HepG2 (cell line): ENCODE data around the gene BCL2. TPM values are rescaled to one million over a fixed set of nuclear protein-coding genes. Genes with fewer than 3 reads are reported as not detected.

Source experiments
- ATAC-seq: fragments of 200-7000 bp; cut with Tn5 transposase; 3 replicates; pipeline ENCODE4 v1.9.1; 2020; ENCODE audit warnings: mild to moderate bottlenecking, moderate library complexity
- BruUV-seq: library from RNA; stranded (reverse); fragments of 400-500 nt; replicated peaks from 2 replicates; lab custom pipeline; 2021; lab: Mats Ljungman, UMichigan
- CTCF ChIA-PET: fragments of 300-600 bp; formaldehyde crosslinking; extraction: SDS; loops from one replicate; lab custom pipeline; 2021; ENCODE audit warnings: low total read pairs, inconsistent platforms, low intra/inter-chr PET ratio; lab: Yijun Ruan, JAX
- POLR2A ChIA-PET: fragments of 350-600 bp; sonication (Branson Sonifier 250); formaldehyde crosslinking; loops from one replicate; lab custom pipeline; 2020; ENCODE audit warnings: antibody characterized with exemption, inconsistent platforms; lab: Yijun Ruan, JAX
- DNase-seq: peaks from one replicate; pipeline ENCODE4 v3.0.0-alpha.2; 2015; ENCODE audit warnings: low spot score
- FAIRE-seq: peaks from 3 replicates; lab custom pipeline; 2011; peaks lifted over from hg19 to GRCh38; lab: Jason Lieb, UNC
- H2AFZ ChIP-seq: one replicate; pipeline ENCODE4 v1.6.1; 2011; ENCODE audit warnings: low read length, inconsistent platforms
- H3K27ac ChIP-seq: fragments of 300-600 bp; 3 replicates; pipeline ENCODE4 v1.8.0; 2011; ENCODE audit warnings: mixed run types, mild to moderate bottlenecking, mixed read lengths, low read length, inconsistent platforms; ENCODE audit not compliant: insufficient read depth; ENCODE audit errors: extremely low read length
- H3K27me3 ChIP-seq, 2 experiments: fragments of 200-600 bp in 1 of 2; 2 replicates in 1 of 2; 3 replicates in 1 of 2; pipeline versions ENCODE4 v1.6.0 to v1.8.0; 2011; ENCODE audit warnings: low read length in 2 of 2, mild to moderate bottlenecking in 2 of 2, moderate library complexity in 2 of 2, inconsistent platforms in 1 of 2; ENCODE audit not compliant: insufficient read depth in 2 of 2, control insufficient read depth in 1 of 2
- H3K36me3 ChIP-seq, 2 experiments: fragments of 200-600 bp in 1 of 2; replicated peaks in 1 of 2; 2 replicates in 1 of 2; 3 replicates in 1 of 2; pipeline versions ENCODE4 v1.5.1 to v1.8.0; 2011; ENCODE audit warnings: low read length in 2 of 2, inconsistent platforms in 1 of 2; ENCODE audit not compliant: insufficient read depth in 2 of 2, control insufficient read depth in 1 of 2
- H3K4me1 ChIP-seq: 2 replicates; pipeline ENCODE4 v1.5.1; 2012; ENCODE audit warnings: low read length, inconsistent platforms; ENCODE audit not compliant: insufficient read depth
- H3K4me2 ChIP-seq: 2 replicates; pipeline ENCODE4 v1.6.0; 2011; ENCODE audit warnings: low read depth, low read length, inconsistent platforms
- H3K4me3 ChIP-seq, 3 experiments: fragments of 200-600 bp in 1 of 3; sonication (generic), shearing (Covaris generic) in 1 of 3; replicated peaks in 1 of 3; 2 replicates each; pipeline ENCODE4 v1.5.1; 2011 to 2016; ENCODE audit warnings: low read length in 3 of 3, inconsistent platforms in 2 of 3, low read depth in 2 of 3, mild to moderate bottlenecking in 2 of 3, control low read depth in 1 of 3, mixed read lengths in 1 of 3; ENCODE audit not compliant: insufficient read depth in 1 of 3
- H3K79me2 ChIP-seq: one replicate; pipeline ENCODE4 v1.6.1; 2011; ENCODE audit warnings: low read length, inconsistent platforms; ENCODE audit not compliant: insufficient read depth
- H3K9ac ChIP-seq: 2 replicates; pipeline ENCODE4 v1.6.0; 2011; ENCODE audit warnings: mild to moderate bottlenecking, low read depth, low read length, inconsistent platforms; ENCODE audit not compliant: insufficient read depth
- H3K9me3 ChIP-seq: 2 replicates; pipeline ENCODE4 v1.5.1; 2012; ENCODE audit warnings: mild to moderate bottlenecking, low read length
- H4K20me1 ChIP-seq: 2 replicates; pipeline ENCODE4 v1.6.0; 2011; ENCODE audit warnings: inconsistent platforms, mild to moderate bottlenecking, low read length, moderate library complexity; ENCODE audit not compliant: insufficient read depth
- CC2D1A ChIP-seq: sonication (generic); formaldehyde crosslinking; IDR thresholded peaks from 2 replicates; pipeline ENCODE4 v1.8.1; 2023; ENCODE audit warnings: mild to moderate bottlenecking, missing genetic modification reagents
- KLF9 ChIP-seq: IDR thresholded peaks from 2 replicates; pipeline ENCODE4 v1.6.1; 2016; ENCODE audit warnings: low read depth
- MBD4 ChIP-seq: IDR thresholded peaks from 2 replicates; pipeline ENCODE4 v1.6.1; 2012; ENCODE audit warnings: low read length, inconsistent platforms, borderline replicate concordance
- SMARCC2 ChIP-seq: fragments of 450-650 bp; IDR thresholded peaks from 2 replicates; pipeline ENCODE4 v1.6.1; 2017; ENCODE audit warnings: antibody characterized with exemption, mild to moderate bottlenecking
- SNAI1 ChIP-seq: sonication (generic); formaldehyde crosslinking; IDR thresholded peaks from 2 replicates; pipeline ENCODE4 v1.5.0; 2020; ENCODE audit warnings: mild to moderate bottlenecking, missing genetic modification reagents, borderline replicate concordance
- ZBTB44 ChIP-seq: sonication (generic); formaldehyde crosslinking; IDR thresholded peaks from 2 replicates; pipeline ENCODE4 v1.4.0; 2020; ENCODE audit warnings: missing genetic modification reagents
- ZMYM3 ChIP-seq: sonication (generic); formaldehyde crosslinking; IDR thresholded peaks from 2 replicates; pipeline ENCODE4 v1.5.1; 2020; ENCODE audit warnings: mild to moderate bottlenecking, missing genetic modification reagents
- ZNF207 ChIP-seq: fragments of 450-650 bp; IDR thresholded peaks from 2 replicates; pipeline ENCODE4 v1.6.1; 2016; ENCODE audit warnings: antibody characterized with exemption, borderline replicate concordance
- ZNF431 ChIP-seq: sonication (generic); formaldehyde crosslinking; IDR thresholded peaks from 2 replicates; pipeline ENCODE4 v1.9.0; 2022; ENCODE audit warnings: missing genetic modification reagents, low read depth, mild to moderate bottlenecking, borderline replicate concordance
- ZNF639 ChIP-seq: conservative IDR thresholded peaks from 2 replicates; pipeline ENCODE4 v1.6.1; 2018; ENCODE audit warnings: missing genetic modification reagents
- WGBS: methylation state at CpG from one replicate; pipeline ENCODE4 v1.1.6; 2017; ENCODE audit warnings: low lambda C conversion rate; 5-methylcytosine and 5-hydroxymethylcytosine counted together
- in situ Hi-C: cut with HindIII; loops from 2 replicates; pipeline ENCODE4 v1.10.0; 2017; ENCODE audit warnings: low pct_unique_long_range_greater_than_20kb; ENCODE audit not compliant: extremely low pct_ligation_motif_present
- intact Hi-C: fragments of 100-400 bp; cut with micrococcal nuclease; formaldehyde crosslinking; loops from one replicate; pipeline ENCODE4 v1.10.0; 2022; ENCODE audit not compliant: unreplicated experiment
- polyA plus RNA-seq, 8 experiments: library from polyadenylated mRNA; depleted of rRNA in 3 of 8; stranded (reverse) in 7 of 8; unstranded in 1 of 8; fragments of >200 nt; fragmentation: Illumina TruSeq in 4 of 8; extraction: Trizol in 4 of 8; gene quantifications; 2 replicates each; pipeline versions ENCODE4 v1.2.1 to v1.2.3, GENCODE V29; 2011 to 2016; ENCODE audit warnings: low read depth in 4 of 8, missing spikeins in 1 of 8, mixed read lengths in 1 of 8; ENCODE audit not compliant: insufficient read depth in 1 of 8
- total RNA-seq, 5 experiments: library from RNA; depleted of rRNA; stranded (reverse); fragments of >200 nt; fragmentation: Illumina TruSeq; extraction: Trizol; gene quantifications; 2 replicates each; pipeline ENCODE4 v1.2.3, GENCODE V29; 2016; ENCODE audit warnings: low read depth in 1 of 5

Gene BCL2
- total and polyA plus RNA-seq, 2 of the 13 experiments (the other 11 are each of a cell fraction or from before 2014, with no cell fraction given), result 0.07 to 0.53 TPM

GRCh38 chr18:63089041-63089440 is 230.5 kb downstream of the BCL2 start:
- DNase-seq, result no peak
- in situ Hi-C loops, result no loop called here
- no peaks in the 10 kb centered on the region for H3K36me3 ChIP-seq
- peaks cover 0 to 14% of the 10 kb centered on the region in 2 experiments; a peak in 2 of 5 replicates for H3K27me3 ChIP-seq
- no peak overlapping the region for H2AFZ ChIP-seq
- no peak for TF ChIP-seq ZNF639 (CRISPR knock-in tag)
- TF ChIP-seq MBD4, result no peak
- no peak for TF ChIP-seq CC2D1A (CRISPR knock-in tag)
- TF ChIP-seq ZNF431 (CRISPR knock-in tag), result no peak
- no peak for TF ChIP-seq ZMYM3 (CRISPR knock-in tag)
- TF ChIP-seq ZBTB44 (CRISPR knock-in tag), result no peak
- TF ChIP-seq SNAI1 (CRISPR knock-in tag), result no peak
- no peak for TF ChIP-seq SMARCC2
- no peak for TF ChIP-seq KLF9 (CRISPR knock-in tag)
- no peak for TF ChIP-seq ZNF207
- TF ChIP-seq, all 625 proteins: peak for 0
- ATAC-seq (no peak), FAIRE-seq (no peak)
- CTCF ChIA-PET, result no interaction called here
- intact Hi-C loops, result no loop called here
- POLR2A ChIA-PET, result no interaction called here
- no peak overlapping the region for H3K4me2 ChIP-seq
- no peak overlapping the region for H3K4me3 ChIP-seq
- BruUV-seq, result no TSS peak
- H3K4me1 ChIP-seq, result no peaks in the 10 kb centered on the region
- no peaks in the 10 kb centered on the region for H4K20me1 ChIP-seq
- no peaks in the 10 kb centered on the region for H3K9me3 ChIP-seq
- no peak overlapping the region for H3K27ac ChIP-seq
- WGBS, result 12% methylated on average over 11 of the region's 11 CpGs
- no peaks in the 10 kb centered on the region for H3K79me2 ChIP-seq
- H3K9ac ChIP-seq, result no peak overlapping the region
